GM10847 (cell line): ENCODE measurements around the gene ZNF35.

ENCODE experiments used
- POLR2A ChIP-seq: IDR thresholded peaks from 2 replicates; pipeline ENCODE4 v1.6.1; 2011; ENCODE audit not compliant: insufficient read length; ENCODE audit errors: extremely low read depth

The ZNF35 gene

GRCh38 chr3:44678480-44679116 is 30.1 kb downstream of the ZNF35 start:
- TF ChIP-seq POLR2A = no peak

GRCh38 chr3:44680921-44681455 is 32.5 kb downstream of the ZNF35 start:
- no peak for TF ChIP-seq POLR2A

- TF ChIP-seq POLR2A = no peak
Measured at GRCh38 chr3:44682182-44682896, 33.8 kb downstream of the ZNF35 start.

GRCh38 chr3:44685128-44685800 is 36.7 kb downstream of the ZNF35 start:
- TF ChIP-seq POLR2A = peak; percentile 45

- no peak for TF ChIP-seq POLR2A
Measured at GRCh38 chr3:44687898-44688297, 39.4 kb downstream of the ZNF35 start.
